HG03196 (cell line): Measurements from ENCODE around the gene CFI.
"Not testable (repeated sequence)": the region's sequence is repeated elsewhere in the genome, so short reads cannot be mapped to it uniquely, and the experiment has no call there.

Source experiments
- ATAC-seq: cut with Tn5 transposase; IDR thresholded peaks from one replicate; pipeline ENCODE4 v1.9.1; 2021; ENCODE audit not compliant: unreplicated experiment

The CFI gene

GRCh38 chr4:109801099-109801789 is 555 bp downstream of the CFI start:
- no peak for ATAC-seq

- ATAC-seq: no peak
Observed at GRCh38 chr4:109798866-109799265, 2.9 kb downstream of the CFI start.

DNA sequence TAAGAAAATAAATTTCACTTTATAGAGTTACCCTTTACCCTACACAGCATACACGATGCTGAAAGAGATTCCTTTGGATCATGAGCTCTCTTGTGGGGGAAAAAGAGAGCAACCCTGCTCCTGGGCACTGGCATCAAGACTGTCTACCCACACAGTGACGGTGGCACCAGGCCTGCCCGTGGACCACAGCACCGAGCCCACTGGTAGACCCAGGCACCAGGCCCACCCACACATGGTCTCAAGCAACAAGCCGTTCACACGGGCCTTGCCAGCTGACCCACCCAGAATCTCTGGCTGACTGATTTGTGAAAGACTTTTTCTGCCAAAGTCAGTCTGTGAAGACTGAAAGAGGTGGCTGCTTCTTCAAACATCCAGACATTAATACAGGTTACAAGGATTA is 6.7 kb downstream of the CFI start:
- no peak for ATAC-seq

- no peak for ATAC-seq
Observed at GRCh38 chr4:109787807-109788206, 14.0 kb downstream of the CFI start.

DNA sequence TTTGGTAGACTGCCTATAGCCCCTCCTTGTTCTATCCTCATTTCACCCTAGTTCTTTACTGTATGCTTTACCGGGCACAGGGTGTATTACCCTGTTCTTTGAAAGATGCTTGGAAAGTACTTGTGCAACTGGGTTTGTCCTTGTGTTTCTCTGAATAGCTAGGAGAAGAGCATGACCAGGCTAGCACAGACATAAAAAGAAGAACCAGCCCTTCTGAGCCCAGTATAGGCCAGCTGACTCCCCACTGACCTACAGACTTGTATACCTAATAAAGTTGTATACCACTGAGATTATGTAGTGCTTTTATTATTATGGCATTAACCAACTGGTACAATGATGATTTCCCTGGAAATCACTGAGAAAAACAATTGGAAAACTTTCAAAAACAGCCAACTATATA is 15.0 kb downstream of the CFI start:
- no peak for ATAC-seq

DNA sequence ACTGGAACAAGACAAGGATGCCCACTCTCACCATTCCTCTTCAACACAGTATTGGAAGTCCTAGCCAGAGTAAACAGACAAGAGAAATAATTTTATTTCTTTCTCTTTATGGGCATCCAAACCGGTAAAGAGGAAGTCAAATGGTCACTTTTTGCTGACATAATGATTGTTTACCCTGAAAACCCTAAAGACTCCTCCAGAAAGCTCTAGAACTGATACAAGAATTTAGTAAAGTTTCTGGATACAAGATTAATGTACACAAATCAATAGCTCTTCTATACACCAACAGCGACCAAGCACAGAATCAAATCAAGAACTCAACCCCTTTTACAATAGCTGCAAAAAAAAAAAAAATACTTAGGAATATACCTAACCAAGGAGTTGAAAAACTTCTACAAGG is 19.7 kb downstream of the CFI start:
- not testable (repeated sequence) for ATAC-seq

DNA sequence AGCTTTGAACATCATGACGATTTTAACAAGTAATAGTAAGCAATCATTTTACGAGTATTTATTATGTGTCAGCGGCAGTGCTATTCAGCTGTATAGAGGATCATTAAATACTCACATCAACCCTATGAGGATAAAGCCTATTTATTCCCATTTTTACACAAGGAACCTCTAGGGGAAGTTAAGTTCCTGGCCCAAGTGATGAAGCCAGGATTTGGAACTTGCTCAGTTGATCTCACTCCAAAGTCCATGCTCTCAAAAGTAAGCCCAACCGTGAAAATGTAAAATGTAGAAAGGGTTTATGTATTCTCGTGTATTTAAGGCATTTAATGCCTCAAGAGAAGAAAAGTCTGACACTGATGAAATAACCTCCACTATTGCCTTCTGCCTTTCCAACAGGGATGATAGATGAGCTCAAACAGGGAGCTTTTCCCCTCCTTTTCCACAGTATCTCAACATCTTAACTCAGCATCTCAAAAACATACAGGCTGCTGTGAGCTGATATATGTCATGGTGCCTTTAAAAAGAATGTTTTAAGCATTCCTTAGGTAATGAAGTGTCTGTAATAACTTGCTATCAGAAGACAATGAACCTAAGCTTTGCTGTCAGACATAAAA is 36.9 kb downstream of the CFI start:
- no peak for ATAC-seq

GRCh38 chr4:109764376-109764775 is 37.4 kb downstream of the CFI start:
- no peak for ATAC-seq

- ATAC-seq: no peak
Observed at GRCh38 chr4:109760682-109761081, 41.1 kb downstream of the CFI start.

DNA sequence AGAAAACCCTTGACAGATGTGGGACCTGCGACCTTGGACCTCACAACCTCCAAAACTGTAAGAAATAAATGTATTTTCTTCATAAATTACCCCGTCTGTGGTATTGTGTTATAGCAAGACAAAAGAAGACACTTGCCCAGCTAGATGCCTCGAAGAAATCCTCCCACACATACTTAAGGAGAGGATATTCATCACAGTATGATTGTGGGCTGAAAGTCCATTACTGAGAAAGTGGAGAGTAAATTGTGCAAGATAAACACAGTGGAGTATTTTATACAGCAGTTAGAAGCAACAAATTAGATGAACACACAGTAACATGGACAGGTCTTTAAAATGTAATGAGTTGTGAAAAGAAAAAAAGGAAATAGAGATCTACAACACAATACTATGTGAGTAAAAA is 46.1 kb downstream of the CFI start:
- no peak for ATAC-seq

GRCh38 chr4:109754093-109754857 is 47.5 kb downstream of the CFI start:
- ATAC-seq: no peak

GRCh38 chr4:109752525-109752924 is 49.3 kb downstream of the CFI start:
- ATAC-seq: no peak

DNA sequence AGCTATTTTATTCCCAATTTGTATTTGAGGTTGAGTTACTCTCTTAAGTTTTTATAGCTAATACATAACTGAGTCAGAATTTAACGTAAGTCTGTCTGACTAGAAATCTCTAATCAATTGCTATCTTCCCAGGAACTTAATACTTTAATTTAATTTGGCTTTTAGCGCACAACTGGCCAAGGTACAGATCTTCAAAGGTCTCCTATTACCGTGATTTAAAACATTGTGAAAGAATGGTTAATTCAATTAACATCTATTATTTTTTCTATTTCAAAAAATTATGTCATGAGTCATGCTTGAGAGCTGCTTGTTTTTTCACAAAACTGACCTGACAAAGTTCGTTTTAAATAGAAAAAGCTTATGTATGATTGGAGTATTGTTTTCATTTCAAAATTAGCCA is 49.9 kb downstream of the CFI start:
- no peak for ATAC-seq

DNA sequence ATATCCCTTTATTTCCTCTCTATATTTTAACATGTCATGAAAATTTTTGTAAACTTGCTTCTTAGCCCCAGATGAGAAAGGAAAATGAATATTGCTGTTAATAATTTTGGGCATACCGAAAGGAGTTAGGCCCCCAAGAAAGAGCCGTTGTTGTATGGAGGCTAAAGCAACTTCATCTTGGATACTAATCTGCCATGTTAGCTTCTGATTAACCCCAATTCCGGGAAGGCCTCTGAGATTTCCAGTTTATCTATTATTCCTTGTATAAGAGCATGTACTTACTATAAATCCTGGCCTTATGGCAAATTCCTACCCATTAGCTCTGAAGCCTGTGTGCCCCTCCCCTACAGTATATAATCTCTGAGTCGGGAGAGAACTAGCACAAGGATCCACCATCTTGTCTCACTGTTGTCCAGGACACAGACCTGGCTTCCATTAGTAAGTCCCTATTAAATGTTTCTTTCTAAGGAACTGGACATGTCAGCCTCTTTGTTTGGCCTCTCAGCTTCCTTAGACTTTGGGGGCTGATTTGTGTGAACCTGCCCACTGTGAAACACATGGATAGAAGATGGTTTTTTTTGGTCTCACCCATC is 51.1 kb downstream of the CFI start:
- no peak for ATAC-seq

DNA sequence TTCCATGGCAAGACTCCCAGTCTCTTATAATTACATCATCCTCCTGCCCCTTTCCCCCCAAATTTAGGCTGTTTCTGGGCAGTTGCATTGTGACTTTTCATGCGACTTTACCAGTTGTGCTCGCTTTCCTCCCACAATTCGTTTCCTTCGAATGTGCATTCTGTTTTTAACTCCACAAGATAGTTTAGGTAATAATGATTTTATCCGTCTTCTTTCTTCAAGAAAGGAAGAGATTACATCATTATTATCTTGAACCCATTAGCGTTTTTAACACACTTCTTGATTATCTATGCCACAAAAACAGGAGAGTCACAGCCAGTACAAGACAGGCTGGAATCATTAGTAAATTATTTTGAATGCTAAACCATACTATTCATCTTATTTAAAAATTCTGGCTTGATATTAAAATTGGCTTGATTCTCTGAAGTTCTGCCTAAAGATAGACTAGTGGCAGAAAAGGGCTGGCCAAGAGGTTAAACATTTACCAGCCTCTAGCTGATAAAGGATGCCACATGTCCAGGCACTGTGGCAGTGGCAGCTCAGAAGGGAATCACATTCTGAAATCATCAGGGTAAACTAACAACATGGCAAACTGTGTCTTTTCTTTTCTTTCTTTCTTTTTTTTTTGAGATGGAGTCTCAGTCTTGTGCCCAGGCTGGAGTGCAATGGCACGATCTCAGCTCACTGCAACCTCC is 52.3 kb downstream of the CFI start:
- no peak for ATAC-seq

DNA sequence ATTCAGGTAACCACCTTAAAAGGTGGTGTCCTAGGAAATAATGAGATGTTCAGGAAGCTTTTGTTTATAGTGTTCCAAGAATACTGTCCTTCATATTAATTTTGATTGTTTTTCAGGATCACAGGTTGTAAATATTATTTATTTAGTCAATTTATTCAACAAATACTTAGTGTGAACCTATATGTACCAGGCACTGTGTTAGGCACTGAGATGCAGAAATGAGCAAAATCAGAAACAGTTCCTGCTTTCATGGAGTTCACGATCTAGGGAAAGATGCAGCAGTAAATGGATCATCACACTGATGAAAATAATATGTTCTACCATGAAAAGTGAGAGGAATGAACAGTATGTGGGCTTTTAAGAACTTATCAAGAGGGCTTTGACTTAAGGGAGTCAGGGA is 53.7 kb downstream of the CFI start:
- ATAC-seq: no peak

DNA sequence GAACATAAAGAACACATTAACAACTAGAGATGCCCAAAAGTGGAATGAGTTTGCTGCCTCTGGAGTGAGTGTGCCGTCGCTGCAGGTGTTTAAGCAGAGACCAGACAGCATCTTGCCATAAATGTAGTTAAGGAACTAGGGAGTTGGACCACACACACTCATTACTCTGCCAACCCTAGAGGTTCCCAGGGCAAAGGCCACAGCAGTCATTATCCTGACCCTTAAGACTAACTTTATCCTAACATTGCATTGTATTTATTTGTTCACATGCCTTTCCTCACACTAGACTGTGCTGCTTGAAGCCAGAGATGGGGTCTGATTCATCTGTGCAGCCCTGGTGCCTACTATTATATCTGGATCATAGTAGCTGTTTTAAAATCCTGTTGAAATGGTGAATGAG is 55.1 kb downstream of the CFI start:
- no peak for ATAC-seq

DNA sequence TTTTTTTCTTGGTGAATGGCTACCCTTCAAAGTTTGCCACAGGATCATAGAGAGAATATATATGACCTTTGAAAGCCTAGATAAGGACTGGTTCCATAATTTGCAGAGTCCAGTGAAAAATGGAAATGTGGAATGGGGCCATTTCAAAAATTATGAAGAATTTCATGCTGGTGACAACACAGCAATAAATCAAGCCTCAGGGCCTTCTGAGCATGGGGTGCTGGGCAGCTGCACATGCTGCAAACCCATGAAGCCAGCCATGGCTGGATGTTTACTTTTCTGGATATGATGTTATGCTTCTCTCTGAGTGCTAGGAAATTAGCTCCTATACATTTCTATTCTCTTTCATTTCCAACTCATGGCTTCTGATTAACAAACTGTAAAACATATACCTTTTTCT is 56.0 kb downstream of the CFI start:
- no peak for ATAC-seq

GRCh38 chr4:109739547-109739946 is 62.3 kb downstream of the CFI start:
- no peak for ATAC-seq

DNA sequence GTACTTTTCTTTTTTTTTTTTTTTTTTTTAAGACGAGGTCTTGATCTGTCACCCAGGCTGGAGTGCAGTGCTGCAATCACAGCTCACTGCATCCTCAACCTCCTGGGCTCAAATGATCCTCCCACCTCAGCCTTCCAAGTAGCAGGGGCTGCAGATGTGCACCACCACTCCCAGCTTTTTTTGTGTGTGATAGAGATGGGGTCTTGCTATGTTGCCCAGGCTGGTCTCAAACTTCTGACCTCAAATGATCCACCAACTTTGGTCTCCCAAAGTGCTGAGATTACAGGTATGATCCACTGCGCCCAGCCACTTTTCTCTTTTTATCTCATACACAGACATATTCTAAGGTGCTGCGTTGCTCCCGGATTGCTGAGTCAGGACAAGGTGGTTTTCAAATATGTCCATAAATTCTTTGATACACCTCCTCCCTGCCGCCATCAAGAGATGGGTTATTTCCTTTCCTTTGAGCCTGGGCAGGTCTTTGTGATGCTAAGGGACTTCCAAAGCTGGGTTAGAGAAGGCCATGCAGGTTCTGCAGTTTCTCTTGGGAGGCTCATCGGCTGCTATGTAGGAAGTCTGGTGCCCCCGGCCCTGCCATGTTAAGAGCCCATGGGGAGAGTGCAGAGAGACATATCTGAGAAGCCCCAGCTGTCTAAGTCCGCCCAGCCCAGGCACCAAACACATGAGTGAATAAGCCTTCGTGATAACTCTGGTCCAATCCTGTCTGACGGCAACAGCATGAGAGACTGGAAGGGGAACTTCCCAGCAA is 63.5 kb downstream of the CFI start:
- no peak for ATAC-seq
